HG03460 (cell line): Measurements from ENCODE around the gene FOXP1.

Source experiments
- ATAC-seq: cut with Tn5 transposase; IDR thresholded peaks from one replicate; pipeline ENCODE4 v1.9.1; 2021; ENCODE audit not compliant: unreplicated experiment

FOXP1 gene

GRCh38 chr3:71072287-71072686 is 511.2 kb downstream of the FOXP1 start:
- no peak for ATAC-seq

- no peak for ATAC-seq
These were observed 512.7 kb downstream of the FOXP1 start for GRCh38 chr3:71070497-71071463.

- no peak for ATAC-seq
These were observed 513.7 kb downstream of the FOXP1 start for GRCh38 chr3:71069797-71070196.

GRCh38 chr3:71067977-71068654 is 515.4 kb downstream of the FOXP1 start:
- ATAC-seq: no peak

GRCh38 chr3:71066849-71067261 is 516.7 kb downstream of the FOXP1 start:
- ATAC-seq: no peak

- ATAC-seq: no peak
These were observed 517.2 kb downstream of the FOXP1 start for GRCh38 chr3:71066356-71066755.

GRCh38 chr3:71065764-71066013 is 517.8 kb downstream of the FOXP1 start:
- ATAC-seq: no peak

GRCh38 chr3:71064956-71065763 is 518.4 kb downstream of the FOXP1 start:
- ATAC-seq: peak; percentile 17

- peak; percentile 47 for ATAC-seq
These were observed 519.1 kb downstream of the FOXP1 start for GRCh38 chr3:71064291-71064955.

- ATAC-seq: no peak
These were observed 519.7 kb downstream of the FOXP1 start for GRCh38 chr3:71063773-71064290.

GRCh38 chr3:71062952-71063772 is 520.4 kb downstream of the FOXP1 start:
- peak; percentile 33 for ATAC-seq

- ATAC-seq: no peak
These were observed 521.2 kb downstream of the FOXP1 start for GRCh38 chr3:71062037-71062932.

GRCh38 chr3:71061581-71061980 is 521.9 kb downstream of the FOXP1 start:
- no peak for ATAC-seq

GRCh38 chr3:71061037-71061436 is 522.5 kb downstream of the FOXP1 start:
- ATAC-seq: no peak

- ATAC-seq: no peak
These were observed 523.0 kb downstream of the FOXP1 start for GRCh38 chr3:71060536-71060935.

GRCh38 chr3:71057526-71057894 is 526.0 kb downstream of the FOXP1 start:
- ATAC-seq: no peak

- ATAC-seq: no peak
These were observed 527.2 kb downstream of the FOXP1 start for GRCh38 chr3:71056327-71056726.

- ATAC-seq: no peak
These were observed 528.1 kb downstream of the FOXP1 start for GRCh38 chr3:71055257-71056001.
